CD4-positive, alpha-beta T cell treated with Interleukin-12 subunit alpha and Interleukin-12 subunit beta, for 1 hour (primary cell): ENCODE results near the gene STPG4.
"Not testable (repeated sequence)": the region's sequence is repeated elsewhere in the genome, so short reads cannot be mapped to it uniquely, and the experiment has no call there.

ENCODE experiments used
- DNase-seq: peaks from one replicate; pipeline ENCODE4 v3.0.0-alpha.2; 2020

Gene STPG4

DNA sequence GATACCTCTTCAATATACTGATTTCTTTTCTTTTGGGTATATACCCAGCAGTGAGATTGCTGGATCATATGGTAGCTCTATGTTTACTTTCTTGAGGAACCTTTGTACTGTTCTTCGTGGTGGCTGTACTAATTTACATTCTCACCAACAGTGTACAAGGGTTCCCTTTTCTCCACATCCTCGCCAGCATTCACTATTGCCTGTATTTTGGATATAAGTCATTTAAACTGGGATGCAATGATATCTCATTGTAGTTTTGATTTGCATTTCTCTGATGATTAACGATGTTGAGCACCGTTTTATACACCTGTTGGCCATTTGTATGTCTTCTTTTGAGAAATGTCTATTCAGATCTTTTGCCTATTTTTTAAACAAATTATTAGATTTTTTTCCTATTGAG, 30.4 kb downstream of the STPG4 start:
- DNase-seq = not testable (repeated sequence)

DNA sequence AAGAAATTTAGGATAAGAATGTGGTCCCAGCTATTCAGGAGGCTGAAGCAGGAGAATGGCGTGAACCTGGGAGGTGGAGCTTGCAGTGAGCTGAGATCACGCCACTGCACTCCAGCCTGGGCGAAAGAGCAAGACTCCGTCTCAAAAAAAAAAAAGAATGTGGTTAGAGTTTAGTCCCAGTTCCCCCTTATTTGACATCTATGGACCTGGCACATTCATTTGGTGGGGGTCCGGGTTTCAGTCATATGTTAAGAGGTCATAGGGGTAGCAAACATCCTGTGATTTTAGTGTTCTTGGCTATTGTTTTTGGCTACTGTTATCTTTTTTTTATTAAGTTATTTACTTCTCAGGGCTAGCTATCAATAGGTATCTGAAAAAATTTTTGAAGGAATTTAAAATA, 34.7 kb downstream of the STPG4 start:
- not testable (repeated sequence) for DNase-seq

DNA sequence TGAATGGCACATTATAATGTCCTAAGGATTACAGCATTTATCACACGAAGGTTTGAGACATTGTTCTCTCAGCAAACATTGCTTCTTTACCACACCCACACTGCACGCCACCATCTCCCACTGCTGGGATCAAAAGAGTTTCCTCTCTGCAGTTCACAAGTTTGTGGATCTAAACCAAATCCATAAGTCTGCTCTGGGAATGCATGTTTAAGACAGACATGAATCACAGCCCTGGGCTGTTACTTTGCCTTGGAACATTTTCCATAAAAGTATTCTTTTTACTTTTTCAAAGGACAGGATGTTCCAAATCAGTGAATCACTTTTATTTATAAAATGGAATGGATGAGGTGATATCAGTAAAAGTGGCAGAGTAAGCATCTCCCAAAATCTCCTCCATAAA, 36.1 kb downstream of the STPG4 start:
- DNase-seq = no peak

DNA sequence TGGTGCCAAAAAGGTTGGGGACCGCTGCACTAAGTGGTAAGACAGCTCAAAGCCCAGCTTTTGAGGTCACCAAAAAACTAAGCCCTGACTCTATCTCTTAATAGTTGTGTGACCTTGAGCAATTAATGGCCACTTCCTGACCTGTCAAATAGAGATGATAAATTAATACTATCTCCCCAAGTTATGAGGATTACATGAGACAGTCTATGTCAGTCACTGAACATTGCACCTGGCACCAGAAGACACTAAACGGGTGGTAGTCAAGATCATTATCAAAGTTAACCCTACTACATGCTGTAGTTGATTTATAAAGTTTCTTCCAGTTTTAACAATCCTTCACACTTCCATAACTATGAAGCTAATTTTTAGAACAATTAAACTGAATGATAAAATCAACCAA, 36.5 kb downstream of the STPG4 start:
- DNase-seq = no peak

DNA sequence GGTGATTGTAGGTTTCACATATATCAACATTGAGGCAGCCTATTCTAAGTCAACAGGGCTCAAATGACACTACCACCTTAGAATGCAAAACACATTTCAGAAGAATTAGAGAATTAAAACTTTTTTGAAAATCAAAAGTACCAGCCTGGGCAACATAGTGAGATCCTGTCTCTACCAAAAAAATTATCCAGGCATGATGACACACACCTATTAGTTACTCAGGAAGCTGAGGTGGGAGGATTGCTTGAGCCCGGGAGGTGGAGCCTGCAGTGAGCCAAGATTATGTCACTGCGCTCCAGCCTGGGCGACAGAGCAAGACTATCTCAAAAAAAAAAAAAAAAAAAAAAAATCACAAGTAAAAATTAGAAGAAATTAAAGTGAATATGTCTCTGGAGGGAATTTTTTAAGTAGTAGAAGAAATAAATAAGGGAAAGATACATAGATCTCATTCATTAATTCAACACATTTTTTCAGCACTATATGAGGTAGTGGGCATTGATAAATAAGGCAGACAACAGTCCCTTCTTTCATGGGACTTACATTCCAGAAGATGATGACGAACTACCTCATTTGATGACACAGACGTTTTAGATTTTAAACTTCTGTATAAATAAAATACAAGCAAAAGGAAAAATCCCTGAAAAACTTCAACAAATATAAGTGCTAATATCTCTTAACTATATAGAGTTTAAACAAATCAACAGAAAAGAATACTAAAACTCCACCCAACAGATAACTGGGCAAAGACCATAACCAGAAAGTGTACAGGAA, 42.3 kb downstream of the STPG4 start:
- DNase-seq = no peak

DNA sequence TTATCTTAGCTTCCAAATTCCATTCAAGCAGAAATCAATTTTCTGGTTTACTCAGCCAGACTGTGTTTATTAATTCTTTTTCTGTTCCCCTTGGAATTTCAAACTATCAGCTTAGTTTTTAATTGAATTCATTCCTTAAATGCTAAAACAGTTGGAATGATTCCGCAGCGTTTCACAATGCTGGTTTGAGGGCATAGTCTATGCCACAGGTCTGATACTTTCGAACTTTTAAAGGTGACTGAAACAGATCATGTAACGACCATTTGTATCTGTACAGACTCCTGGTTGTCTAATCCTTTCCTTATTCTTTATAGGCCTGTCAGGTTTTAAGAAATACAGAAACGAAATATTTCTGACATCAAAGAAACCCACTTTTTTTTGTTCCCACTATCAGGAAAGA, 45.4 kb downstream of the STPG4 start:
- DNase-seq = no peak

DNA sequence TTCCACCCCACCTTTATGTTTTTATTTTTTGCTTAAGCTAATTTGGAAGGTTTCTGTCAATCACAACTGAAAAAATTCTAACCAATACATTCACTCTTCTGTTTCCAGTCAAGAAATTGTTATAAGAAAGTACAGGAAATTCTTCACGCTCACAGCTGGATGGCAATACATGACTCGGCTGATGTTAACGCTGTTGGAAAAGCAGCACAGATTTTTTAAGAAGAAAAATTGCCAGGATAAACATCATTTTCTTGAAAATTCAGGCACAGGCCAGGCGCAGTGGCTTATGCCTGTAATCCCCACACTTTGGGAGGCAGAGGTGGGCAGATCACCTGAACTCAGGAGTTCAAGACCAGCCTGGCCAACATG, 46.1 kb downstream of the STPG4 start:
- no peak for DNase-seq

DNA sequence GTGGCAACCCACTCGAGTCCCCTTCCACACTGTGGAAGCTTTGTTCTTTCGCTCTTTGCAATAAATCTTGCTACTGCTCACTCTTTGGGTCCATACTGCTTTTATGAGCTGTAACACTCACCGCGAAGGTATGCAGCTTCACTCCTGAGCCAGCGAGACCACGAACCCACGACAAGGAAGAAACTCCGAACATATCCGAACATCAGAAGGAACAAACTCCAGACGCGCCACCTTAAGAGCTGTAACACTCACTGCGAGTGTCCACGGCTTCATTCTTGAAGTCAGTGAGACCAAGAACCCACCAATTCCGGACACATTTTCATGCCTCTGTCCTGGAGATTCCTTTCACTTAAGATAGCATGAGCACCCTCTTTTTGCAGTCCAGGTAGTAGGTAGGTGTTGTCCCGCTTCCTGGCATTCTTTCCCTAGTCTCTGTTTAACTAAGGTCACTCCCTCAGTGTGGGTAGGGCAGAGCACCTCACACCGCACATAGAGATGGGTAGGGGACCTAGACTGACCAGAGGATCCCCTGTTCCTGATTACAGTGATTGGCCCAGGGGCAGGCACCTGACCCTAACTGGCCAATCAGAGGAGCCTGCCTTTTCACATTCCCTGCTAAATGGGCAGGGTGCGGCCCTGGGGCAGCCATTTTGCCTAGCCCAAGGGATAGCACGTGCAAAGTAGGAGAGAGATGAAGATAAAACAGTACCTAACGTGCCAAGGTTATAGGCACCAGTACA, 46.7 kb downstream of the STPG4 start:
- not testable (repeated sequence) for DNase-seq

DNA sequence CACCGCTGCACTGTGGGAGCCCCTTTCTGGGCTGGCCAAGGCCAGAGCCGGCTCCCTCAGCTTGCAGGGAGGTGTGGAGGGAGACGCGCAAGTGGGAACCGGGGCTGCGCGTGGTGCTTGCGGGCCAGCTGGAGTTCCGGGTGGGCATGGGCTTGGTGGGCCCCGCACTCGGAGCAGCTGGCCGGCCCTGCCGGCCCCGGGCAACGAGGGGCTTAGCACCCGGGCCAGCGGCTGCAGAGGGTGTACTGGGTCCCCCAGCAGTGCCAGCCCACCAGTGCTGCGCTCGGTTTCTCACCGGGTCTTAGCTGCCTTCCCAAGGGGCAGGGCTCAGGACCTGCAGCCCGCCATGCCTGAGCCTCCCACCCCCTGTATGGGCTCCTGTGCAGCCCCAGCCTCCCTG, 47.9 kb downstream of the STPG4 start:
- not testable (repeated sequence) for DNase-seq

DNA sequence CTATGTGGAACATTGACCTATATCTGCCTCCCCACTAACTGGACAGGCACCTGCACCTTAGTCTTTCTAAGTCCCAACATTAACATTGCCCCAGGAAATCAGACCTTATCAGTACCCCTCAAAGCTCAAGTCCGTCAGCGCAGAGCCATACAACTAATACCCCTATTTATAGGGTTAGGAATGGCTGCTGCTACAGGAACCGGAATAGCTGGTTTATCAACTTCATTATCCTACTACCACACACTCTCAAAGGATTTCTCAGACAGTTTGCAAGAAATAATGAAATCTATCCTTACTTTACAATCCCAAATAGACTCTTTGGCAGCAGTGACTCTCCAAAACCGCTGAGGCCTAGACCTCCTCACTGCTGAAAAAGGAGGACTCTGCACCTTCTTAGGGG, 48.9 kb downstream of the STPG4 start:
- not testable (repeated sequence) for DNase-seq

DNA sequence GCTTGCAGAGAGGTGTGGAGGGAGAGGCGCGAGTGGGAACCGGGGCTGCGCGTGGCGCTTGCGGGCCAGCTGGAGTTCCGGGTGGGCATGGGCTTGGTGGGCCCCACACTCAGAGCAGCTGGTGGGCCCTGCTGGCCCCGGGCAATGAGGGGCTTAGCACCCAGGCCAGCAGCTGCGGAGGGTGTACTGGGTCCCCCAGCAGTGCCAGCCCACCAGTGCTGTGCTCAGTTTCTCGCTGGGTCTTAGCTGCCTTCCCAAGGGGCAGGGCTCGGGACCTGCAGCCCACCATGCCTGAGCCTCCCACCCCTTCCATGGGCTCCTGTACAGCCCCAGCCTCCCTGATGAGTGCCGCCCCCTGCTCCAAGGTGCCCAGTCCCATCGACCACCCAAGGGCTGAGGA, 55.4 kb downstream of the STPG4 start:
- DNase-seq = not testable (repeated sequence)

DNA sequence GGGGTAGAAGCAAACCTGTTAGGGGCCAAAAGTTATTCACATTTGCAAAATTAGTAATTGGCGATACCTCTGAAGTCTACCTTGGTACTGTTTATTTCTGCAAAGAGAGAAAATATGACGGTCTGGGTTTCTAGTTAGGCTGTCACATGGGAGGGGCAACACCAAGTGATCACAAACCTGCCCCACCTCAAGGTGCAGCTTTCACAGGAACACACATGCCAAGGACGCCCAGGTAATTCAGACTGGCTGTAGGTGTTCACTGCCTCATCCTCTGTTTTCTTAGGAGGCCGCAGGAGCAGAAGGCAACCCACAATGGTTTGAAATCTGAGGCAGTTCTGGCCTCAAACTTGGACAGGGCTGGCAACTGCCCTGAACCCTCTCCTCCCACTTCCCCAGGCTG, 56.2 kb downstream of the STPG4 start:
- DNase-seq = no peak

DNA sequence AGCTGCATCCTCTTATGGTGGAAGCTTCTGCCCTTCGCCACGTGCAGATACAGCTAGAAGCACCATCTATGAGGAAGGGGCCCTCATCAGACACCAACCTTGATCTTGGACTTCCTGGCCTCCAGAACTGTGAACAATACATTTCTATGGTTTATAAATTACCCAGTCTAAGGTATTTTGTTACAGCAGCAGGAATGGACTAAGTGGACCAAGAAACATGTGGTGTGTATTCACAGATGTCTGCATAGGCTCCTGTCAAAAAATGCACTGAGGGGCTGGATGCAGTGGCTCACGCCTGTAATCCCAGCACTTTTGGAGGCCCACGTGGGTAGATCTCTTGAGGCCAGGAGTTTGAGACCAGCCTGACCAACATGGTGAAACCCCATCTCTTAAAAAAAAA, 57.5 kb downstream of the STPG4 start:
- no peak for DNase-seq

DNA sequence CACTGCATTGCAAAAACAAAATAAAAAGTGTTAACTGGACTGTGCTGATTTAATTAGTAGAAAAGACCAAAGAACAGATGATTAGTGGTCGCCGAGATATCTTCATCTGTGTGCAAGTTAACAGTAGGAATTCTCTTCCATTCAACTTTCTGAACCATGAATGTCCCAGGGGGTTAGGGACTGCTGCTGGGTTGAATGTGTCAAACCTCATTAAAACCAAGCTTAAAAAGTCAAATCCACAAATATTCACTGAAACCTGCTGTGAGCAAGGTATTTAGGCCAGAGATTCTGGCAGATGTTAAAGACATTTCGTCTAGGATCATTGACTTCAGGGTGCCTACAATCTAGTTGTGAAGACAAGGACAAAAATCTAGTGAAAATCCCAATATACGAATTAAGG, 58.7 kb downstream of the STPG4 start:
- no peak for DNase-seq

DNA sequence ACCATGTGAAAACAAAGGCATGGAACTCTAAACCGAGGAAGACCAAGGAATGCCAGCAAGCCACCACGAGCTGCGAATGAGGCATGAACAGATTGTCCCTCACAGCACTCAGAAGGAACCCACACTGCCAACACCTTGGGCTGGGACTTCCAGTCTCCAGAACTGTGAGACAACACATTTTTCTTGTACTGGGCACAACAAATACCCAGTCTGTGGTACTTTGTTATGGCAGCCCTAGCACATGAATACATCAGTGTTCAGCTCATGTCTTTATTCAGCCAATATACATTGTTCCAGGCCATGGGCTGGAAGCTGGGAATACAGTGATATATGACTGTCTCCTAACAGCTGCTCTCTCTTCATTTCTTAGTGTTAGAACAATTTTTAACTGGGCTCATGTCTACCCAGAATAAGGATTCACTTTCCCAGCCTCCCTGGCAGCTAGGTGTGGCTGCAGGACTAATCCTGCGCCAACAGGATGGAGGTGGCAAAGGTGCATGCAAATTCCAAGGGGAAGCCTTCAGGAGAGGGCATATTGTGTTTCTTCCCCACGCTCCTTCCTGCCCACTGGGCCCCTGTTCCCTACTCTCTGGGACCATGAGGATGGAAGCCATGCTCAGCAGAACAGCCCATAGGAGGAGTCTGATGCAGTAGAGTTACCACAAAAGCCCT, 59.6 kb downstream of the STPG4 start:
- DNase-seq = no peak

DNA sequence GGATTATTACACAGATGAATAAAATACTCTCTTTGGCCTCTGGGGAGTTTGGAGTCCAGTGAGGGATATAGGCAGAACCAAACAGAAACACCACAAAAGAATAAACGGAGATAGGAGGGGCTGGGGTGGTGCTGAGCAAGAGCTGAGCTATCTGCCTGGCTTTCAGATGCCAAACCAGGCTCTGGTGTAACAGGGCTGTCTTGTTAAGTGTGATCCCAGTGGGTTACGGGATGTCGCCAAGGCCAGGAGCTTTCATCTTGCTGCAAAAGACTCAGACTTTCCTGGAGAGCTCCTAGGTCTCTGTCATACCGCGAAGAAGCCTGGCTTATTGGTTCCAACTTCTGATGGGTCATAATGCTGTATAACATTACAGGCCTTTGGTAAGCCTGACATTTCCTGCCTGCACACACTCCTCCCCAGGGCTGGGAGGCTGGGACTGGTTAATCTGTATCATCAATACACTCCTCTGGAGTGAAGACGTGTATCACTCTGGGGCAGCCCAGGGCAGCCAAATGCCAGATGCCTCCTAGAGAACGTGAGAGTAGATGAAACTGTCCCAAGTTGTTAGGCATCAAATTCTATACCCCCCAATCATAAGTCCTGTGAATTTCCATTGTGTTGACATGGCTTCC, 60.5 kb downstream of the STPG4 start:
- no peak for DNase-seq

DNA sequence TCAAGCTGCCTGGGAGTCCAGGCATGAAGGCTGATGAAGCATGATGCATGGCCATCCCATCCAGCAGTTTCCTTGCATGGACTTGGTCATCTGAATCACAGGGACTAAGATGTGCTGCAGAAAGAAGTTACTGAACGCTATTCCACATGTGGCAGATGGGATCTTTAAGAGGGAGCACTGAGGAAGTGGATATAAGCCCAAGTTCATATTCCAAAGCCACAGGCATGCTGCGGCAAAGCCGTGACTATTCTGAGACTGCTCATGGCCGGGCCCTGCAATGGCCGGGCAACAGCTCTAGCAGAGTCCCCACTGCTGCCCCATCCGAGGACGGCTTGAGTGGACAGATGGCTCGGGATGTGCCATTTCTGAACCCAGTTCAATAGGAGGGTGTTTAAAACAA, 61.5 kb downstream of the STPG4 start:
- no peak for DNase-seq

DNA sequence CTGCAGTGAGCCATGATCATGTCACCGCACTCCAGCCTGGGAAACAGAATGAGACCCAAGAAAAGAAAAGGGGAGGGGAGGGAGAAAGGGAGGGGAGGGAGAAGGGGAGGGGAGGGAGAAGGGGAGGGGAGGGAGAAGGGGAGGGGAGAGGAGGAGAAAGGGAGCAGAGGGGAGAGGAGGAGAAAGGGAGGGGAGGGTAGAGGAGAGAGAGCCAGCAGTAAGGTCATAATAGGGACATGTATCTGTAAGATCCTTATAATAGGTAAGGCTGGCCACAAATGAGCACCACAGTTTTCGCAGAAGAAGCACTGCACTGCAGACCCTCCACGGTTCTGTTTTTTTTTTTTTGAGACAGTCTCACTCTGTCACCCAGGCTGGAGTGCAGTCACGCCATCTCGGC, 62.6 kb downstream of the STPG4 start:
- no peak for DNase-seq

DNA sequence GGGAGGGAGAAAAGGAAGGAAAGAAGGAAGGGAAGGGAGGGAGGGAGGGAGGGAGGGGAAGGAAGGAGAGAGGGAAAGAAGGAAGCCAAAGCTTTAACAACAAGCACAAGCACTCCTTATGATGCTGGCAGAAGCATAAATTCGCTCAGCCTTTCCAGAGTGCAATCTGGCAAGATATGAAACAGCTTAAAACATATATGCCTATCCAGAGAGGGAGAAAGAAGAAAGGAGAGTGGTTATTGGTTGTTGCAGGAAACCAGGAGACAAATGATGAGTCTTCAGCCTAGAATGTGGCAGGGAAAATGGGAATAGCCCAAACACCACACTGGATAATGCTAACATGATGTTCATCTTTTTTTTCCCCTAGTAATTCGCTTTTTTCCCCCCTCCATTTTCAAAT, 64.0 kb downstream of the STPG4 start:
- no peak for DNase-seq

DNA sequence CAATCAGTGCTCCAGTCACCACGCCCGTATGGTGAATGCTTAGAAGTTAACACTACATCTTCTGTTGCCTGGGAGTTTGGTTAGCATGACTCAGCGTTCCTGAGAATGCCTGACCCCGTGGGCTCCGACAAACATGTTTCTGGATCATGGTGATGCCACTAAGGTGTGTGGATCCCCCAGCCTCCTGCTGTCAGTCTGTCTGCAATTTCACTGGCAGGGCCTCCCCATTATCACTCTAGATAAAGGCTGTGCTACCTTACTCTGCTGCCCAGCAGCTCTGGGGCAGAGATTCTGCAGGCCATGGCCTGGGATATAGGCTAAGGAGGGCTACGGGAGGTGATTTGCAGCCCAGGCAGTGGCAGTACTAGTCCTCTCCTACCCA, 66.0 kb downstream of the STPG4 start:
- no peak for DNase-seq

DNA sequence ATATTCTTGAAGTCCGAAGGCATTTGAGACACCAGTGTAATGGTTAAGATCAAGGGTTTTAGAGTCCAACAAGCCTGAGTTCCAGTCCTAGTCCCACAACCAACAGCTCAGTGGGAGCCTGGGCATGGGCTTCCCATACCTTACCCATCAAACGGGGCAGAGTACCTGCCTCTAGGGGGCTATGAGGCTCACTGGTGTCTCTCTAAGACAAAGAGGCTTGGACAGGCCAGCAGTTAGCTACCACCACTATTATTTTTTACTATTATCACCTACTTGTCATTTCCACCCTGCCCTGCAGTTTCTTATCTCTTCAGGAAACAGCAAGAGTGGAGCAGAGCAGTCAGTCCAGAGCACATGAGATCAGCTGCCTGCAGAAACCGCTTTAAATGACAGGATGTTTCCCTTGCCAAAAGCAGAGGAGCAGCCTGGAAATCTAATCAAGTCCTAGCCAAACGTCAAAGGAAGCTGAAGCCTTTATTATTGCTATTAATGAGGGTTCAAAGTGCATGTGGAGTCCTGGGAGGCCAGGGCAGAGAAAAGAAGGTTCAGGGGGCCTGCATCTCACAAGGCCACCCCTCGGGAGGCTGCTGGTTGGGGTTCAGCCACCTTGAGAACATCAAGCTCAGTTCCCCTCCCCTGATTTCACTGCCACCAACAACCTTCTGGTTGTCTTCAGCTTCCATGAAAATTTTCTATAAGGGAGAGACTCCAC, 66.6 kb downstream of the STPG4 start:
- DNase-seq = no peak

DNA sequence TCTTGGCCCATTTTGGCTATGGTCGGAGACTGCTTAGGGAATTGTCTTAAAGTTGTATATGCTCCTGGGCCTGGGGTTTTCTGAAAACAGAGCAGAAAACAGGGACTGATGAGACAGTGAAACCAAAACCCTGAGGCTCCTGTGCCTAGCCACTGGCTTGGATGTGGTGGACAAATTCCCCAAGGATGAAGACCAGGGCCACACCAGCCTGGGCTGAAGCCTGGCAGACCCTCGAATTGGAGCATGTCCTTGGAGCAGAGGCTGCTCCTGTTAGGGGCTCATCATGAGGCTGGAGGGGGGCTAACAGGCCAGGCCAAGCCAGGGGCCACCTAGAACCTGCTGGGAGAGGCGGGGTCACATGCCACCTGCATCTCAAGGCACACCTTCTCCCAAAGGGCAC, 68.1 kb downstream of the STPG4 start:
- no peak for DNase-seq

DNA sequence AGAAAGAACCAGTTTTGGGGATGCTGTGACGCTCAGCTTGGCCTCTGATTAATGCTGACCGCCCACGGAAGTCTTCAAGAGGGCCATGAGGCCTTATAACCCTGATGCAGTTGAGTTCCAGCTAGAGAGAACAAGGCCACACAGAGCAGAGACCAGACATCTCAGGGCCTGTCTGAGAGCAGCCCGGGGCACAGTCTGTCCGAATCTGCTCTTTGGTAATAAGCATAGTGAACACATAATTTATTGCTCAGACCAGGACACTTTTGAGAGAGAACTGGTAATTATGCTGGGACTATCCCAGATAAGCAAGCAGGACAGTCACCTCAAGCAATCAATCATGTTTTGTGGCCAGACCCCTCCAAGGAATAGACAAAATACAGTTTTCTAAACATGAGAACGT, 68.5 kb downstream of the STPG4 start:
- no peak for DNase-seq
